Adrenal gland (tissue), 12 donors: ENCODE data around the gene CHTOP. TPM values are rescaled to one million over a fixed set of nuclear protein-coding genes. Genes with fewer than 3 reads are reported as not detected.
A peak's percentile ranks its signal among the peaks of the same experiment; 100 is the strongest.

Source experiments
- DNase-seq, 7 donors: peaks; one replicate each; pipeline ENCODE4 v3.0.0-alpha.2; 2019 to 2020
- H3K27ac ChIP-seq, 5 donors: fragments of 200-600 bp; sonication (generic) in 4 of 5; 1 replicate in 3 of 5; 2 replicates in 2 of 5; pipeline versions ENCODE4 v1.5.1 to v1.8.0; 2016 to 2020; ENCODE audit warnings: mild to moderate bottlenecking in 1 of 5
- H3K27me3 ChIP-seq: fragments of 200-600 bp; 2 replicates; pipeline ENCODE4 v1.8.0; 2021
- H3K36me3 ChIP-seq, 2 donors: fragments of 200-600 bp; replicated peaks in 1 of 2; 1 replicate in 1 of 2; 2 replicates in 1 of 2; pipeline versions ENCODE4 v1.5.1 to v1.8.0; 2018 to 2022
- H3K4me1 ChIP-seq, 2 donors: fragments of 200-600 bp; replicated peaks in 1 of 2; 1 replicate in 1 of 2; 2 replicates in 1 of 2; pipeline versions ENCODE4 v1.5.1 to v1.8.0; 2018 to 2021
- H3K4me3 ChIP-seq, 4 donors: fragments of 200-600 bp; sonication (generic) in 3 of 4; one replicate each; pipeline ENCODE4 v1.5.1; 2016 to 2018
- H3K9me3 ChIP-seq, 3 donors: fragments of 200-600 bp; sonication (generic) in 1 of 3; replicated peaks in 1 of 3; 1 replicate in 2 of 3; 2 replicates in 1 of 3; pipeline versions ENCODE4 v1.5.1 to v1.8.0; 2016 to 2021
- CTCF ChIP-seq, 6 experiments: fragments of 450-650 bp in 4 of 6; fragments of 200-600 bp in 2 of 6; sonication (generic) in 1 of 6; IDR thresholded peaks; 1 replicate in 5 of 6; 2 replicates in 1 of 6; pipeline versions ENCODE4 v1.5.1 to v1.8.0; 2016 to 2021; ENCODE audit warnings: antibody characterized with exemption in 6 of 6, mild to moderate bottlenecking in 2 of 6, moderate library complexity in 1 of 6
- POLR2A ChIP-seq, 2 donors: fragments of 450-650 bp; IDR thresholded peaks; one replicate each; pipeline ENCODE4 v1.6.1; 2017; ENCODE audit warnings: antibody characterized with exemption in 2 of 2, mild to moderate bottlenecking in 2 of 2, moderate library complexity in 1 of 2
- WGBS, 4 donors: extraction: QIAGEN DNeasy Blood & Tissue Kit in 2 of 4; methylation state at CpG; one replicate each; pipeline versions ENCODE4 v1.1.5 to v1.1.7; 2013 to 2017; 5-methylcytosine and 5-hydroxymethylcytosine counted together
- intact Hi-C, 2 donors: fragments of 100-400 bp; cut with DNase I; formaldehyde crosslinking; loops; one replicate each; pipeline versions ENCODE4 v1.14.1 to v1.15.0; 2022 to 2023
- polyA plus RNA-seq, 3 donors: library from polyadenylated mRNA; stranded (reverse); fragments of 200-250 nt in 2 of 3; fragments of 350-450 nt in 1 of 3; fragmentation: Illumina TruSeq in 1 of 3; extraction: RNeasy Lipid Tissue Mini Kit (QIAGEN cat#74804) in 1 of 3; gene quantifications; one replicate each; pipeline ENCODE4 v1.2.3, GENCODE V29; 2013 to 2014
- total RNA-seq, 9 donors: library from RNA; depleted of rRNA in 4 of 9; stranded (reverse); fragments of >200 nt in 4 of 9; fragments of 120-200 nt in 1 of 9; fragmentation: NEBNext Ultra II Directional in 1 of 9; extraction: Animal tissue kit (Norgen Biotek cat#: 25700) in 1 of 9; gene quantifications; one replicate each; pipeline versions ENCODE4 v1.1.0 to v1.2.4, GENCODE V29; 2013 to 2023
- donor health status: healthy with polysubstance abuse.
- donor health status: Bipolar disorder and iron deficiency.
- donor health status: DM: yes; HTN: yes; CAD: no.
- donor health status: DM: no; HTN: no; CAD: no.
- donor health status: DM: no; HTN: no; CAD: no.
- donor health status: DM: yes; HTN: yes; CAD: no.

CHTOP gene
- total and polyA plus RNA-seq, 12 donors = 35.5 to 83.3 (median 58.3) TPM

GRCh38 chr1:153612755-153613331 is 21.0 kb upstream of the CHTOP start, which contains the start of gene S100A16:
Gene S100A16 (minus strand): TSS chr1:153613137. CDS start chr1:153608151, 4,986 bp downstream.
- intact Hi-C loops = no loop called here
- Histone ChIP-seq H3K36me3 (no peaks in the 10 kb centered on the region), H3K4me1 (peaks cover 0 to 27% of the 10 kb centered on the region in 2 donors), H3K4me3 (peak within 1 kb of the TSS in 2 of 4 donors; percentile 33 to 56), H3K27me3 (no peaks in the 10 kb centered on the region), H3K27ac (peak within 1 kb of the TSS in 4 of 5 donors; percentile 44 to 85 (median 62)), H3K9me3 (no peaks in the 10 kb centered on the region)
- DNase-seq = peak; percentile 56 to 84 (median 73)
- WGBS, 4 donors = 59 to 89% (median 70%) methylated on average over 3 to 9 of the region's 9 CpGs
- TF ChIP-seq CTCF (IDR thresholded peaks at IDR 0.05) = no peak
- peak in 1 of 2 donors; percentile 63 for TF ChIP-seq POLR2A (IDR thresholded peaks at IDR 0.05)

GRCh38 chr1:153613406-153613805 is 20.5 kb upstream of the CHTOP start:
- intact Hi-C loops = no loop called here
- H3K27ac ChIP-seq = peak overlapping the region in 3 of 5 donors; percentile 37 to 85 (median 78)
- no peaks in the 10 kb centered on the region for H3K27me3 ChIP-seq
- 81 to 91% (median 85%) methylated on average over 4 to 5 of the region's 5 CpGs for WGBS, 4 donors
- no peak for TF ChIP-seq CTCF (IDR thresholded peaks at IDR 0.05)
- no peak for TF ChIP-seq POLR2A (IDR thresholded peaks at IDR 0.05)
- DNase-seq = no peak
- no peaks in the 10 kb centered on the region for H3K9me3 ChIP-seq
- peaks cover 0 to 27% of the 10 kb centered on the region in 2 donors for H3K4me1 ChIP-seq
- H3K36me3 ChIP-seq = no peaks in the 10 kb centered on the region
- no peak overlapping the region for H3K4me3 ChIP-seq

- DNase-seq = no peak
- Histone ChIP-seq H3K9me3 (no peaks in the 10 kb centered on the region), H3K4me1 (peaks cover 0 to 22% of the 10 kb centered on the region in 2 donors), H3K27me3 (no peaks in the 10 kb centered on the region), H3K27ac (no peak overlapping the region), H3K36me3 (peaks cover 0 to 3% of the 10 kb centered on the region in 2 donors), H3K4me3 (no peak overlapping the region)
- TF ChIP-seq POLR2A (IDR thresholded peaks at IDR 0.05) = no peak
- TF ChIP-seq CTCF (IDR thresholded peaks at IDR 0.05) = no peak
- 85 to 96% (median 89%) methylated on average over 2 of the region's 2 CpGs for WGBS, 4 donors
- intact Hi-C loops = no loop called here
Observed at GRCh38 chr1:153614189-153614900, 19.5 kb upstream of the CHTOP start.

- Histone ChIP-seq H3K36me3 (peaks cover 0 to 4% of the 10 kb centered on the region in 2 donors), H3K27me3 (no peaks in the 10 kb centered on the region), H3K4me1 (peaks cover 0 to 16% of the 10 kb centered on the region in 2 donors), H3K27ac (no peak overlapping the region), H3K9me3 (no peaks in the 10 kb centered on the region), H3K4me3 (no peak overlapping the region)
- WGBS, 4 donors = 94 to 100% (median 96%) methylated on average over 1 to 7 of the region's 7 CpGs
- no peak for DNase-seq
- intact Hi-C loops = loop anchor here in 1 of 2 donors (5.0 kb wide), 1 partner anchor 43 kb away; no protein-coding TSS in a partner anchor
- no peak for TF ChIP-seq CTCF (IDR thresholded peaks at IDR 0.05)
- TF ChIP-seq POLR2A (IDR thresholded peaks at IDR 0.05) = no peak
Observed at GRCh38 chr1:153614906-153615305, 19.0 kb upstream of the CHTOP start.
